ENCODE results near the gene BFAR.

- TF ChIP-seq, protein P1, sequence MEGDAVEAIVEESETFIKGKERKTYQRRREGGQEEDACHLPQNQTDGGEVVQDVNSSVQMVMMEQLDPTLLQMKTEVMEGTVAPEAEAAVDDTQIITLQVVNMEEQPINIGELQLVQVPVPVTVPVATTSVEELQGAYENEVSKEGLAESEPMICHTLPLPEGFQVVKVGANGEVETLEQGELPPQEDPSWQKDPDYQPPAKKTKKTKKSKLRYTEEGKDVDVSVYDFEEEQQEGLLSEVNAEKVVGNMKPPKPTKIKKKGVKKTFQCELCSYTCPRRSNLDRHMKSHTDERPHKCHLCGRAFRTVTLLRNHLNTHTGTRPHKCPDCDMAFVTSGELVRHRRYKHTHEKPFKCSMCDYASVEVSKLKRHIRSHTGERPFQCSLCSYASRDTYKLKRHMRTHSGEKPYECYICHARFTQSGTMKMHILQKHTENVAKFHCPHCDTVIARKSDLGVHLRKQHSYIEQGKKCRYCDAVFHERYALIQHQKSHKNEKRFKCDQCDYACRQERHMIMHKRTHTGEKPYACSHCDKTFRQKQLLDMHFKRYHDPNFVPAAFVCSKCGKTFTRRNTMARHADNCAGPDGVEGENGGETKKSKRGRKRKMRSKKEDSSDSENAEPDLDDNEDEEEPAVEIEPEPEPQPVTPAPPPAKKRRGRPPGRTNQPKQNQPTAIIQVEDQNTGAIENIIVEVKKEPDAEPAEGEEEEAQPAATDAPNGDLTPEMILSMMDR (conservative IDR thresholded peaks at IDR 0.05 in 1 of 2, IDR thresholded peaks at IDR 0.05 in 1 of 2; ENCODE audit: low read depth in 1 of 2, low read length in 2 of 2), result no peak
- no peak for TF ChIP-seq EZH2 (IDR thresholded peaks at IDR 0.05; ENCODE audit: low read length, missing control alignments)
Measured at GRCh38 chr16:14681115-14681514, 48.4 kb downstream of the BFAR start.

Data from fibroblast of lung (primary cell).